ENCODE results near the gene LPP. TPM values are rescaled to one million over a fixed set of nuclear protein-coding genes. Genes with fewer than 3 reads are reported as not detected.

LPP gene
- total and polyA plus RNA-seq, 2 of the 13 experiments (the other 11 are each of a cell fraction or from before 2014, with no cell fraction given) = 19.2 to 29.9 TPM

DNA sequence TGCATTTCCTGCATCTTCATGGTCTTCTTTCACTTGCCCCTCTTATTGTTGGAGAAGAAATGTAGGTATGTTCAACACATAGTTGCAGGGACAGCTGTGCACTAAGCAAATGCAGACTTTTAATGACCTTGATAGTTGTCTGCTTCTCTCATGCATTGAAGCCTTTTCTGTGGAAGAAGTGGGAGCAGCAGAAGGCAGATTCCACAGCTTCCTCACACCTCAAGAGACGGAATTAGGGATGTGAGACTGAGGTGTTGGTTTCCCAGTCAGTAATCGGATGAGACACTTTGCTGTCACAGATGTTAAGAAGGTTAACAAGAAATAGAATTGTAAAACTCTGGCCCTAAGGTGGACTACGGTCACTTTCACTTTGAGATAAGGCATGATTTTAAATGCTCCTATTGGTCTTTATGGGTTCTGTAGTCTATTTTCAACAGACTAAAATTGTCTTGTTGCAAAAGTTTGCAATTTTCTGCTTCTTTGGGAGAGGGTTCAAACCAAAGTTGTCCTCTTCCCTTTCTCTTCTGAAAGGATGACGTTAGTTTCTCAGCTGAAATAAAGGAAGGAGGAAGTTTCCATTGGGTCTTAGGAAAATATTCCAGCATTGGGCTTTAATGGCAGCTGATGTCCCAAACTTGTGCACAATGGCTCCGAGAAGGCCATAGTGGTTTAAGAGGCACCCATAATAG is 117.4 kb downstream of the LPP start:
- DNase-seq (ENCODE audit: low spot score) = no peak
- H3K27me3 ChIP-seq (ENCODE audit: control insufficient read depth in 1 of 2, insufficient read depth in 2 of 2, low read length in 2 of 2) = no peaks in the 10 kb centered on the region
- H2AFZ ChIP-seq (ENCODE audit: low read length) = no peak overlapping the region
- no peak for ATAC-seq
- H3K4me3 ChIP-seq (replicated peaks in 1 of 3; ENCODE audit: insufficient read depth in 1 of 3, low read depth in 2 of 3, low read length in 3 of 3) = no peak overlapping the region
- no peak for FAIRE-seq
- ChIA-PET CTCF (ENCODE audit: low intra/inter-chr PET ratio, low total read pairs) (no interaction called here), POLR2A (interaction anchor here (1.2 kb wide), 2 partner anchors 24 to 526 kb away, joined by 4 to 6 read pairs; partner anchors contain the start of gene BCL6)
- in situ Hi-C loops (cut with HindIII; ENCODE audit: extremely low pct_ligation_motif_present, low pct_unique_long_range_greater_than_20kb) (no loop called here), intact Hi-C loops (cut with micrococcal nuclease; ENCODE audit: unreplicated experiment) (loop anchor here (2.0 kb wide), 2 partner anchors 23 to 235 kb away; no protein-coding TSS in a partner anchor)
- H3K9ac ChIP-seq (ENCODE audit: insufficient read depth, low read depth, low read length) = no peak overlapping the region
- H4K20me1 ChIP-seq (ENCODE audit: insufficient read depth, low read length) = no peaks in the 10 kb centered on the region
- H3K36me3 ChIP-seq (replicated peaks in 1 of 2; ENCODE audit: control insufficient read depth in 1 of 2, insufficient read depth in 2 of 2, low read length in 2 of 2) = peaks cover 0 to 5% of the 10 kb centered on the region in 2 experiments; a peak in 3 of 5 replicates
- H3K27ac ChIP-seq (ENCODE audit: extremely low read length, insufficient read depth, low read length) = no peak overlapping the region
- H3K79me2 ChIP-seq (ENCODE audit: insufficient read depth, low read length) = peaks cover 48% of the 10 kb centered on the region
- no peak overlapping the region for H3K4me2 ChIP-seq (ENCODE audit: low read depth, low read length)
- 94% methylated on average over 5 of the region's 5 CpGs for WGBS (ENCODE audit: low lambda C conversion rate)
- no peaks in the 10 kb centered on the region for H3K9me3 ChIP-seq (ENCODE audit: low read length)
- peaks cover 82% of the 10 kb centered on the region for H3K4me1 ChIP-seq (ENCODE audit: insufficient read depth, low read length)
- BruUV-seq (replicated peaks) = no TSS peak
- no peak for TF ChIP-seq ZNF570 (CRISPR knock-in tag; IDR thresholded peaks at IDR 0.05; ENCODE audit: borderline replicate concordance)
- TF ChIP-seq SRSF1 (optimal IDR thresholded peaks at IDR 0.05; ENCODE audit: low read depth, low read length) = no peak
- TF ChIP-seq ZNF558 (CRISPR knock-in tag; IDR thresholded peaks at IDR 0.05; ENCODE audit: borderline replicate concordance) = no peak
- TF ChIP-seq, protein P1, sequence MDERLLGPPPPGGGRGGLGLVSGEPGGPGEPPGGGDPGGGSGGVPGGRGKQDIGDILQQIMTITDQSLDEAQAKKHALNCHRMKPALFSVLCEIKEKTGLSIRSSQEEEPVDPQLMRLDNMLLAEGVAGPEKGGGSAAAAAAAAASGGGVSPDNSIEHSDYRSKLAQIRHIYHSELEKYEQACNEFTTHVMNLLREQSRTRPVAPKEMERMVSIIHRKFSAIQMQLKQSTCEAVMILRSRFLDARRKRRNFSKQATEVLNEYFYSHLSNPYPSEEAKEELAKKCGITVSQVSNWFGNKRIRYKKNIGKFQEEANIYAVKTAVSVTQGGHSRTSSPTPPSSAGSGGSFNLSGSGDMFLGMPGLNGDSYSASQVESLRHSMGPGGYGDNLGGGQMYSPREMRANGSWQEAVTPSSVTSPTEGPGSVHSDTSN (CRISPR knock-in tag; IDR thresholded peaks at IDR 0.05) = no peak
- no peak for TF ChIP-seq STAT5B (CRISPR knock-in tag; IDR thresholded peaks at IDR 0.05)
- no peak for TF ChIP-seq ZNF607 (CRISPR knock-in tag; IDR thresholded peaks at IDR 0.05; ENCODE audit: borderline replicate concordance)
- no peak for TF ChIP-seq CENPBD1 (CRISPR knock-in tag; IDR thresholded peaks at IDR 0.05; ENCODE audit: borderline replicate concordance, low read depth)
- TF ChIP-seq, protein P2, sequence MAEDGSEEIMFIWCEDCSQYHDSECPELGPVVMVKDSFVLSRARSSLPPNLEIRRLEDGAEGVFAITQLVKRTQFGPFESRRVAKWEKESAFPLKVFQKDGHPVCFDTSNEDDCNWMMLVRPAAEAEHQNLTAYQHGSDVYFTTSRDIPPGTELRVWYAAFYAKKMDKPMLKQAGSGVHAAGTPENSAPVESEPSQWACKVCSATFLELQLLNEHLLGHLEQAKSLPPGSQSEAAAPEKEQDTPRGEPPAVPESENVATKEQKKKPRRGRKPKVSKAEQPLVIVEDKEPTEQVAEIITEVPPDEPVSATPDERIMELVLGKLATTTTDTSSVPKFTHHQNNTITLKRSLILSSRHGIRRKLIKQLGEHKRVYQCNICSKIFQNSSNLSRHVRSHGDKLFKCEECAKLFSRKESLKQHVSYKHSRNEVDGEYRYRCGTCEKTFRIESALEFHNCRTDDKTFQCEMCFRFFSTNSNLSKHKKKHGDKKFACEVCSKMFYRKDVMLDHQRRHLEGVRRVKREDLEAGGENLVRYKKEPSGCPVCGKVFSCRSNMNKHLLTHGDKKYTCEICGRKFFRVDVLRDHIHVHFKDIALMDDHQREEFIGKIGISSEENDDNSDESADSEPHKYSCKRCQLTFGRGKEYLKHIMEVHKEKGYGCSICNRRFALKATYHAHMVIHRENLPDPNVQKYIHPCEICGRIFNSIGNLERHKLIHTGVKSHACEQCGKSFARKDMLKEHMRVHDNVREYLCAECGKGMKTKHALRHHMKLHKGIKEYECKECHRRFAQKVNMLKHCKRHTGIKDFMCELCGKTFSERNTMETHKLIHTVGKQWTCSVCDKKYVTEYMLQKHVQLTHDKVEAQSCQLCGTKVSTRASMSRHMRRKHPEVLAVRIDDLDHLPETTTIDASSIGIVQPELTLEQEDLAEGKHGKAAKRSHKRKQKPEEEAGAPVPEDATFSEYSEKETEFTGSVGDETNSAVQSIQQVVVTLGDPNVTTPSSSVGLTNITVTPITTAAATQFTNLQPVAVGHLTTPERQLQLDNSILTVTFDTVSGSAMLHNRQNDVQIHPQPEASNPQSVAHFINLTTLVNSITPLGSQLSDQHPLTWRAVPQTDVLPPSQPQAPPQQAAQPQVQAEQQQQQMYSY (CRISPR knock-in tag; IDR thresholded peaks at IDR 0.05) = no peak
- no peak for TF ChIP-seq ZFX (CRISPR knock-in tag; IDR thresholded peaks at IDR 0.05; ENCODE audit: low read depth)
- no peak for TF ChIP-seq ZBTB42 (CRISPR knock-in tag; IDR thresholded peaks at IDR 0.05)
- no peak for TF ChIP-seq SAP130 (CRISPR knock-in tag; IDR thresholded peaks at IDR 0.05; ENCODE audit: low read depth)
- TF ChIP-seq, protein P3, sequence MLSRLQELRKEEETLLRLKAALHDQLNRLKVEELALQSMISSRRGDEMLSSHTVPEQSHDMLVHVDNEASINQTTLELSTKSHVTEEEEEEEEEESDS (CRISPR knock-in tag; IDR thresholded peaks at IDR 0.05; ENCODE audit: borderline replicate concordance) = no peak
- no peak for TF ChIP-seq ZNF160 (CRISPR knock-in tag; IDR thresholded peaks at IDR 0.05)
- TF ChIP-seq ZNF232 (CRISPR knock-in tag; IDR thresholded peaks at IDR 0.05; ENCODE audit: borderline replicate concordance) = no peak
- TF ChIP-seq CEBPB (IDR thresholded peaks at IDR 0.05; ENCODE audit: borderline replicate concordance, low read depth, low read length) = no peak
- TF ChIP-seq TRIM22 (IDR thresholded peaks at IDR 0.05) = no peak
